Transverse colon (tissue), 3 donors: Measurements from ENCODE around the gene GPR148.

Source experiments
- CTCF ChIP-seq, 5 experiments: fragments of 200-600 bp in 3 of 5; fragments of 450-650 bp in 2 of 5; sonication (generic) in 3 of 5; IDR thresholded peaks; 1 replicate in 2 of 5; 2 replicates in 3 of 5; pipeline ENCODE4 v1.5.1; 2016 to 2017; ENCODE audit warnings: antibody characterized with exemption in 5 of 5, inconsistent platforms in 3 of 5, mild to moderate bottlenecking in 2 of 5, moderate library complexity in 1 of 5
- EP300 ChIP-seq: sonication (generic); formaldehyde crosslinking; IDR thresholded peaks from one replicate; pipeline ENCODE4 v1.6.1; 2017; ENCODE audit warnings: antibody characterized with exemption, low read depth
- POLR2A ChIP-seq: fragments of 450-650 bp; IDR thresholded peaks from one replicate; pipeline ENCODE4 v1.6.1; 2016; ENCODE audit warnings: antibody characterized with exemption, mild to moderate bottlenecking, moderate library complexity

- TF ChIP-seq CTCF (IDR thresholded peaks at IDR 0.05) (no peak), POLR2A (no peak), EP300 (no peak)
These were observed 37.2 kb downstream of the GPR148 start for GRCh38 chr2:130766037-130766436.
